Measurements from ENCODE around the gene CDK5R1. TPM values are rescaled to one million over a fixed set of nuclear protein-coding genes. Genes with fewer than 3 reads are reported as not detected.

Gene CDK5R1
- polyA plus RNA-seq, 3 donors: 0.44 to 1.0 (median 0.48) TPM

DNA sequence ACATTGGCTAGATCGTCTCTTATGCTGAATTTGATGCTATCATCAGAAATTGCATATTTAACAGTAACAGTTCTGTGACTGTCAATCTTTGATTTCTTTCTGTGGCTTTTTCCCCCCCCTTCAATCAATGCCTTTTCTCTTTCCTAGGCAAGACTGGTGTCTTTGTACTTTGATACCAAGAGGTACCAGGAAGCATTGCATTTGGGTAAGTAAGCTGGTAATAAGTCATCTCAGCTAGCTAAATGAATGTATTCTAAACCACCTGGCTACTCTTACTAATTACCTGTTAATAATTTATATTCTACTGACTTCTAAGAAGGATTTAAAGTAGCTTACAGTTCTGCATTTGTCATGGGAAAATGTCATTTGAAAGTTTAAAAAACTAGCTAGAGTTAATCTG, 22.4 kb upstream of the CDK5R1 start:
- no peak overlapping the region for H3K9ac ChIP-seq (ENCODE audit: insufficient read depth, low read length, poor library complexity, severe bottlenecking)
- TF ChIP-seq, protein P1, sequence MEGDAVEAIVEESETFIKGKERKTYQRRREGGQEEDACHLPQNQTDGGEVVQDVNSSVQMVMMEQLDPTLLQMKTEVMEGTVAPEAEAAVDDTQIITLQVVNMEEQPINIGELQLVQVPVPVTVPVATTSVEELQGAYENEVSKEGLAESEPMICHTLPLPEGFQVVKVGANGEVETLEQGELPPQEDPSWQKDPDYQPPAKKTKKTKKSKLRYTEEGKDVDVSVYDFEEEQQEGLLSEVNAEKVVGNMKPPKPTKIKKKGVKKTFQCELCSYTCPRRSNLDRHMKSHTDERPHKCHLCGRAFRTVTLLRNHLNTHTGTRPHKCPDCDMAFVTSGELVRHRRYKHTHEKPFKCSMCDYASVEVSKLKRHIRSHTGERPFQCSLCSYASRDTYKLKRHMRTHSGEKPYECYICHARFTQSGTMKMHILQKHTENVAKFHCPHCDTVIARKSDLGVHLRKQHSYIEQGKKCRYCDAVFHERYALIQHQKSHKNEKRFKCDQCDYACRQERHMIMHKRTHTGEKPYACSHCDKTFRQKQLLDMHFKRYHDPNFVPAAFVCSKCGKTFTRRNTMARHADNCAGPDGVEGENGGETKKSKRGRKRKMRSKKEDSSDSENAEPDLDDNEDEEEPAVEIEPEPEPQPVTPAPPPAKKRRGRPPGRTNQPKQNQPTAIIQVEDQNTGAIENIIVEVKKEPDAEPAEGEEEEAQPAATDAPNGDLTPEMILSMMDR (IDR thresholded peaks at IDR 0.05): no peak
- no peak overlapping the region for H3K27ac ChIP-seq (ENCODE audit: low read depth in 1 of 2, low read length in 2 of 2)
- H3K79me2 ChIP-seq (ENCODE audit: insufficient read depth, low read length): peaks cover 11% of the 10 kb centered on the region
- H3K27me3 Mint-ChIP-seq (ENCODE audit: low read depth in 3 of 3): no peaks in the 10 kb centered on the region
- intact Hi-C loops (cut with micrococcal nuclease): no loop called here
- peaks cover 68 to 88% of the 10 kb centered on the region in 2 donors for H3K36me3 ChIP-seq (replicated peaks in 1 of 2; ENCODE audit: control insufficient read depth in 1 of 2, insufficient read depth in 2 of 2, low read length in 2 of 2)
- H3K9me3 Mint-ChIP-seq: peaks cover 0 to under 1% (median 0%) of the 10 kb centered on the region in 7 donors
- peaks cover 40% of the 10 kb centered on the region for H4K20me1 ChIP-seq (ENCODE audit: insufficient read depth, low read length)
- no peak overlapping the region for H3K4me3 ChIP-seq (replicated peaks in 1 of 3; ENCODE audit: low read depth in 2 of 3, low read length in 3 of 3)
- H3K27ac Mint-ChIP-seq: no peak overlapping the region
- no peak overlapping the region for H3K4me2 ChIP-seq (replicated peaks; ENCODE audit: extremely low read depth, low read length, poor library complexity, severe bottlenecking)
- no peaks in the 10 kb centered on the region for H3K27me3 ChIP-seq (ENCODE audit: control insufficient read depth in 2 of 2, insufficient read depth in 2 of 2, low read length in 2 of 2)
- H3K36me3 Mint-ChIP-seq: peaks cover 68 to 87% of the 10 kb centered on the region in 2 donors
- H2AFZ ChIP-seq (ENCODE audit: insufficient read depth, low read depth, low read length, poor library complexity, severe bottlenecking): no peak overlapping the region
- no peaks in the 10 kb centered on the region for H3K4me1 Mint-ChIP-seq
- DNase-seq: no peak
- H3K9me3 ChIP-seq (replicated peaks in 1 of 2; ENCODE audit: control insufficient read depth in 1 of 2, insufficient read depth in 1 of 2, low read length in 2 of 2): no peaks in the 10 kb centered on the region
- no peaks in the 10 kb centered on the region for H3K4me1 ChIP-seq (ENCODE audit: control insufficient read depth in 1 of 2, insufficient read depth in 2 of 2, low read length in 2 of 2)
- H3K4me3 Mint-ChIP-seq: no peak overlapping the region
- no CpG with 5 or more reads among the region's 1 CpG for WGBS (ENCODE audit: insufficient coverage)

DNA sequence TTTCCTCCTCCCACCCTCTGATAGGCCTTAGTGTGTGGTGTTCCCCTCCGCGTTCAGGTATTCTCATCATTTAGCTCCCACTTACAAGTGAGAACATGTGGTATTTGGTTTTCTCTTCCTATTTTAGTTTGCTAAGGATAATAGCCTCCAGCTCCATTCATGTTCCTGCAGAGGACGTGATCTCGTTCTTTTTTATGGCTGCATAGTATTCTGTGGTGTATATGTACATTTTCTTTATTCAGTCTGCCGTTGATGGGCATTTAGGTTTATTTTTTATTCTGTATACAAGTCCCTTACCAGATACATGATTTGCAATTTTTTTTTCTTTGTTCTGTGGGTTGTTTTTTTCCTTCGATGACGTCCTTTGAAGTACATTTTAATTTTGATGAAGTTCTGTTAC, 18.8 kb upstream of the CDK5R1 start:
- peaks cover 15% of the 10 kb centered on the region for H4K20me1 ChIP-seq (ENCODE audit: insufficient read depth, low read length)

More for the DNA sequence above, 18.8 kb upstream of the CDK5R1 start:
- Histone ChIP-seq H3K9ac (ENCODE audit: insufficient read depth, low read length, poor library complexity, severe bottlenecking) (no peak overlapping the region), H3K27me3 (ENCODE audit: control insufficient read depth in 2 of 2, insufficient read depth in 2 of 2, low read length in 2 of 2) (no peaks in the 10 kb centered on the region), H3K27ac (ENCODE audit: low read depth in 1 of 2, low read length in 2 of 2) (no peak overlapping the region), H3K4me3 (replicated peaks in 1 of 3; ENCODE audit: low read depth in 2 of 3, low read length in 3 of 3) (no peak overlapping the region), H3K79me2 (ENCODE audit: insufficient read depth, low read length) (peaks cover under 1% of the 10 kb centered on the region), H3K4me2 (replicated peaks; ENCODE audit: extremely low read depth, low read length, poor library complexity, severe bottlenecking) (no peak overlapping the region), H3K36me3 (replicated peaks in 1 of 2; ENCODE audit: control insufficient read depth in 1 of 2, insufficient read depth in 2 of 2, low read length in 2 of 2) (peaks cover 79 to 97% of the 10 kb centered on the region in 2 donors), H3K9me3 (replicated peaks in 1 of 2; ENCODE audit: control insufficient read depth in 1 of 2, insufficient read depth in 1 of 2, low read length in 2 of 2) (no peaks in the 10 kb centered on the region), H3K4me1 (ENCODE audit: control insufficient read depth in 1 of 2, insufficient read depth in 2 of 2, low read length in 2 of 2) (peaks cover 0 to under 1% of the 10 kb centered on the region in 2 donors), H2AFZ (ENCODE audit: insufficient read depth, low read depth, low read length, poor library complexity, severe bottlenecking) (no peak overlapping the region)
- H3K4me1 Mint-ChIP-seq: no peaks in the 10 kb centered on the region
- TF ChIP-seq, protein P1 (IDR thresholded peaks at IDR 0.05): no peak
- no peak overlapping the region for H3K27ac Mint-ChIP-seq
- peaks cover 0 to under 1% (median 0%) of the 10 kb centered on the region in 7 donors for H3K9me3 Mint-ChIP-seq
- intact Hi-C loops (cut with micrococcal nuclease): no loop called here
- no CpG with 5 or more reads among the region's 7 CpGs for WGBS (ENCODE audit: insufficient coverage)
- H3K4me3 Mint-ChIP-seq: no peak overlapping the region
- DNase-seq: no peak
- peaks cover 77 to 90% of the 10 kb centered on the region in 2 donors for H3K36me3 Mint-ChIP-seq
- H3K27me3 Mint-ChIP-seq (ENCODE audit: low read depth in 3 of 3): no peaks in the 10 kb centered on the region

Measured in CD14-positive monocyte (primary cell).